IPS-15b (cell line): Measurements from ENCODE around the gene COL26A1.
"Not testable (repeated sequence)": the region's sequence is repeated elsewhere in the genome, so short reads cannot be mapped to it uniquely, and the experiment has no call there.

Source experiments
- H3K27me3 ChIP-seq: one replicate; pipeline ENCODE4 v1.6.1; 2013; ENCODE audit warnings: low read length; ENCODE audit not compliant: control insufficient read depth, insufficient read depth
- H3K36me3 ChIP-seq: one replicate; pipeline ENCODE4 v1.6.1; 2013; ENCODE audit warnings: low read length; ENCODE audit not compliant: control insufficient read depth, insufficient read depth
- H3K4me1 ChIP-seq: one replicate; pipeline ENCODE4 v1.6.1; 2013; ENCODE audit warnings: mild to moderate bottlenecking, low read length; ENCODE audit not compliant: control insufficient read depth, insufficient read depth
- H3K4me3 ChIP-seq: one replicate; pipeline ENCODE4 v1.5.1; 2013; ENCODE audit warnings: low read depth, low read length
- H3K9ac ChIP-seq: one replicate; pipeline ENCODE4 v1.6.1; 2013; ENCODE audit warnings: low read depth, mild to moderate bottlenecking, low read length
- H3K9me3 ChIP-seq: one replicate; pipeline ENCODE4 v1.6.1; 2013; ENCODE audit warnings: mild to moderate bottlenecking, low read length; ENCODE audit not compliant: control insufficient read depth, insufficient read depth

The COL26A1 gene

DNA sequence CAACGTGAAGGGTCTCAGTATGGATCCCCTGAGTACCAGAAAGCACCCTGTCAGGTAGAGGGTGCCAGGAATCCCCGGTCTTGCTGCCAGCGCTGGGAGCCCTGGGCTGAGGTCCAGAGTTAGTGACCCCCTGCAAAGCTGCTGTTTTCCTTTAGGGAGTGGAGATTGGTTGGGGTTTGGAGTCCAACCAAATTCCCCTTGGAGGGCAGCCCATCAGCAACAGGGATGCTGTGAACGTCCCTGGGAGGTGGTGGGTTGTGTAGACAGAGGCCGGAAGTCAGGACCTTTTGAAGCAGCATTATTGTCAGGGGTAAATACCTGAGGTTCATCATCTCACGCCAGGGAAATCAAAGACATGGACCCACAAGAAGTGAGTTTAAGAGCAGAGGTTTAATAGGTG lies 104.2 kb downstream of the COL26A1 start:
- Histone ChIP-seq H3K27me3 (no peaks in the 10 kb centered on the region), H3K9ac (no peak overlapping the region), H3K4me1 (peaks cover 7% of the 10 kb centered on the region), H3K9me3 (no peaks in the 10 kb centered on the region), H3K36me3 (no peaks in the 10 kb centered on the region), H3K4me3 (no peak overlapping the region)

DNA sequence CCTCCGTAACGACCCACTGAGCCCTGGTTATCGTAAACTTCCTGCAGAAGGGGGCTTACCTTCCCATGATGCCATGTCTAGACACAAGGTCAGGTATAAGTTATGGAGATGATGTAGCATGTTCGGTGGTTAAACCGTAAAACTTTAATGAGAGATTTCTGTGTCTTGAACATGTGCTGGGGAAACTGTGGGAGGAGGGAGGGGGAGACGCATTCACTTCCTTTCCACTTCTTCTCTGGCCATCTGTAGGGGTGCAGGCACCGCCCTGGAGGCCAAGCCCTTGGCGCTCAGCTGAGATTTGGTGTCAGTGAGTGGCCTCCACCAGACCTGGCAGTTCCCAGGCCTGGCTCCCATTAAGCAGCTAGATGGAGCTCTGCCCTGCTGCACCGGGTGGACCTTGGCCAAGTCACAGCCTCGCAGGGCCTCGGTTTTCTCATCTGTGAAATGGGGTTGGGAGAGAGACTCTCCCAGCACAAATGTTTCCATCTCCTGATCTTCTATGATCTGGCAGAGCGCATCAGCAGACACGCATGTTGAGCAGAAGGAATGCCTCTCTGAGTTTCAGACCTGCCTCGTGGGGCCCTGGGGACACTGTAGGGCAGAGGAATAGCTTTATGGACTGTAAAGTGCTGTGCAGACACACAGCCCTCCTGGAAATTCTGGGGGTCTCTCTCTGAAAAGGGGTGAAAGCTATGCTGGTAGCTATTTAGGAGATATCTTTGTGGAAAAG lies 106.0 kb downstream of the COL26A1 start:
- Histone ChIP-seq H3K9ac (no peak overlapping the region), H3K4me3 (no peak overlapping the region), H3K4me1 (peaks cover 7% of the 10 kb centered on the region)

DNA sequence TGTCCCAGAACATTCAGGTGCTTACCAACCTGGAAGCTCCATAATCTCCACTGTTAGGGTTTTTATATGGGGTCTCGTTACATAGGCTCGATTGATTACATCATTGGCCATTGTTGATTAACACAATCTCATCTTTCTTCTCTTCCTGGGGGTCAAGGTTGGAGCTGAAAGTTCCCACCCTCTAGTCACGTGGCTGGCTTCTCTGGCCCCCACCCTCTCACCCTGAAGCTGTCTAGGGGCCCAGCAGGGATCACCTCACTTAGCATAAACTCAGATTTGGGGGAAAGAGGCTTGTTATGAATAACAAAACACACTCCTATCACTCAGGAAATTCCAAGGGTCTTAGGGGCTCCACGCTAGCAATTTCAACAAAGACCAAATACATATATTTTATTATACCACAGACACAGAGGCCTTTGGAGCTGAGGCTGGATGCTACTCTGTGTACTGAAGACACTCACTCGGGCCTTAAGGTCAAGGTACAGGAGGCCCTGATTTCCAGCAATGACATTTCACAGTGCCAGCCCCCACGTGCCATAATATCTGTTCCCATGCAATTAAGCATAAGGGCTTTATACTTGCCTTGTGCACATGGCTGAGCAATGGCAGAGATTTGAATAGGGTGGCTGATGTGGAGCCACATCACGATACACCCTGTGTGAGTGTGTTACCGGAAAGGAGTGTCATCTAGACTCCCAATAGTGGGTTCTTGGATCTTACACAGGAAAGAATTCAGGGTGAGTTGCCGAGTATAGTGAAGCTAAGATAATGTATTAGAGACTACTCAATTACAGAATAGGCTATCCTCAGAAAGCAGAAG lies 108.2 kb downstream of the COL26A1 start:
- Histone ChIP-seq H3K9me3 (no peaks in the 10 kb centered on the region), H3K4me3 (no peak overlapping the region), H3K27me3 (no peaks in the 10 kb centered on the region), H3K36me3 (peaks cover 2% of the 10 kb centered on the region), H3K4me1 (peaks cover 7% of the 10 kb centered on the region), H3K9ac (no peak overlapping the region)

More for the DNA sequence above, 106.0 kb downstream of the COL26A1 start:
- Histone ChIP-seq H3K36me3 (peaks cover 2% of the 10 kb centered on the region), H3K27me3 (no peaks in the 10 kb centered on the region), H3K9me3 (no peaks in the 10 kb centered on the region)

DNA sequence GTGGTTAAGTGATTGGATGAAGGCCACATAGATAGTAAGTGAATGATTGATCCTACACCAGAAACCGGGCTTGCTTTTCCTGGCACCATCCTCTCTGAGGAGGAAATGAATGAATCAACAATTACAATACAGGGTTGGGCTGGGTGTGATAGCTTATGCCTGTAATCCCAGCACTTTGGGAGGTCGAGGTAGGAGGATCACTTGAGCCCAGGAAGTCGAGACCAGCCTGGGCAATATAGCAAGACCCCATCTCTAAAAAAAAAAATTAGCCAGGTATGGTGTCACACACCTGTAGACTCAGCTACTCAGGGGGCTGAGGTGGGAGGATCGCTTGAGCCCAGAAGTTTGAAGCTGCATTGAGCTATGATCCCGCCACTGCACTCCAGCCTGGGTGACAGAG lies 111.5 kb downstream of the COL26A1 start:
- Histone ChIP-seq H3K4me1 (peaks cover 7% of the 10 kb centered on the region), H3K27me3 (no peaks in the 10 kb centered on the region), H3K9ac (no peak overlapping the region), H3K4me3 (no peak overlapping the region), H3K9me3 (no peaks in the 10 kb centered on the region), H3K36me3 (peaks cover 2% of the 10 kb centered on the region)

DNA sequence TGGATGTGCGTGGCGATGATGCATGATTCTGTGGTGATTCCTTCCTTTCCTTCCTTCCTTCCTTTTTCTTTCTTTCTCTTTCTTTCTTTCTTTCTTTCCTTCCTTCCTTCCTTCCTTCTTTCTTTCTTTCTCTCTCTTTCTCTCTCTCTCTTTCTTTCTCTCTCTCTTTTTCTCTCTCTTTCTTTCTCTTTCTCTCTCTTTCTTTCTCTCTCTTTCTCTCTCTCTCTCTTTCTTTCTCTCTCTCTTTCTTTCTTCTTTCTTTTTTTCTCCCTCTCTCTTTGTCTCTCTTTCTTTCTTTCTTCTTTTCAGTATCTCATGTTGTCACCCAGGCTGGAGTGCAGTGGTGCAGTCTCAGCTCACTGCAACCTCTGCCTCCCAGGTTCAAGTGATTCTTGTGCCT lies 113.0 kb downstream of the COL26A1 start:
- not testable (repeated sequence) for H3K4me3 ChIP-seq, H3K9me3 ChIP-seq, H3K27me3 ChIP-seq, H3K4me1 ChIP-seq, H3K36me3 ChIP-seq, H3K9ac ChIP-seq

DNA sequence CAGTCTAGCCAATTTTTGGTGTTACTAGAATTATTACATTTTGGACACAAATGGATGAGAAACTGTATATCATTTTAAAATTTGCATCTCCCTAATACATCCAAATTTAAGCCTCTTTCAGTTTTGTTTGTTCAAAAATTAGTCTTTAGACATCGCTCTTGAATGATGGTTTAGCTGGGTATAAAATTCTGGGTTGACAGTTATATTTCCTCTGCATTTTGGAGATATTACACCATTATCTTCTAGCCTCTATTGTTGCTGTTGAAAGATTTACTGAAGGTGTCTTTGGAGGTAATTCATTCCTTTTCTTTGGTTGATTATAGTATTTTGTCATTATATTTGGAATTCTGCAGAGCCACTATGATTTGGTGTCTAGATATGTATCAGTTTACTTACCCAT lies 116.5 kb downstream of the COL26A1 start:
- no peaks in the 10 kb centered on the region for H3K27me3 ChIP-seq
- H3K9ac ChIP-seq: no peak overlapping the region
- H3K9me3 ChIP-seq: no peaks in the 10 kb centered on the region

DNA sequence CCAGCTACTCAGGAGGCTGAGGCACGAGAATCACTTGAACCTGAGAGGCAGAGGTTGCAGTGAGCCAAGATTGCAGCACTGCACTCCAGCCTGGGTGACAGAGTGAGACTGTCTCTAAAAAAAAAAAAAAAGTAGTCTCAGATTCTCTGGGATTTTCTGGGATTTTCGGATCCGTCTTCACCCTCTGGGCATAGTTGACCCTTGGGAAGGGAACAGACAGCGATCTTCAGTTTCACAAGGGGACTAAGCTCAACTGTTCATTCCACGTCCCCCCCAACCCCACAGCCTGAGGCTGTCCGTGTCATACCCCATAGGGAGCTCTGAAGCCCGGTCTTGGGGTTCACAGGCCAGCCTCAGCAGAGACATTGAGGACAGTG lies 123.4 kb downstream of the COL26A1 start:
- not testable (repeated sequence) for H3K36me3 ChIP-seq, H3K9me3 ChIP-seq, H3K27me3 ChIP-seq, H3K4me3 ChIP-seq
- peak overlapping the region; percentile 4 for H3K9ac ChIP-seq
- H3K4me1 ChIP-seq: peaks cover 11% of the 10 kb centered on the region

More for the DNA sequence above, 116.5 kb downstream of the COL26A1 start:
- H3K4me1 ChIP-seq: no peaks in the 10 kb centered on the region
- no peak overlapping the region for H3K4me3 ChIP-seq
- H3K36me3 ChIP-seq: no peaks in the 10 kb centered on the region

DNA sequence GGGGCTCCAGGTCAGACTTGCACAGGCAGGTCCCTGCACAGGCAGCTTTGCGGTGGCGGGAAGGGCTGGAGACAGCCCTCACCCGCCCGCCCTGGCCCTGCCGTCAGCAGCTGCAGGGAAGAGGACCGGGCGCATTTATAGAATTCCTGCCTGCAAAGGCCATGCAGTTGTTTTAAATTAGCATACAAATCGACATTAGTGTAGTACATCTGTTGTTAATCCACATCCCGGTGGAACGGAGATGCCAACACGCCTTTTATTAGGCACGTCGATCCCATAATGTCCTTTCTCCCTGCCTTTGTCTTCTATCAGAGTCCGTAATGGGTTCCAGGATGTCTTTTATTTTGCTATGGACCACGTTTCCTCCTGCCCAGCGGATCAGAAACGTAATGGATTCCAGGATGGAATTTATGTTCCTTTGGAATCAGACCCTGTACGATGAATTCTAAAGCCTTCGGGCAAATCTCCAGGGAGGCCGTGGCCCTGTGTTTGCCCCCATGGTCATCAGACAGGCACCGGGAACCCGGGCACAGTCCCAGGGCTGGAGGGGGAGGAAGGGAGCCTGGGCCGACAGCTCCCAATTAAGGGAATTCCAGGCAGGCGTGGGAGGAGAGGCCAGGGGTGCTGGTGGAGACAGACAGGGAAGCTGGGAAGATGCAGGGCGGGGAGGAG lies 123.9 kb downstream of the COL26A1 start:
- no peaks in the 10 kb centered on the region for H3K36me3 ChIP-seq
- peak overlapping the region; percentile 26 for H3K9ac ChIP-seq
- peaks cover 11% of the 10 kb centered on the region for H3K4me1 ChIP-seq
- H3K9me3 ChIP-seq: no peaks in the 10 kb centered on the region
- no peak overlapping the region for H3K4me3 ChIP-seq
- no peaks in the 10 kb centered on the region for H3K27me3 ChIP-seq

DNA sequence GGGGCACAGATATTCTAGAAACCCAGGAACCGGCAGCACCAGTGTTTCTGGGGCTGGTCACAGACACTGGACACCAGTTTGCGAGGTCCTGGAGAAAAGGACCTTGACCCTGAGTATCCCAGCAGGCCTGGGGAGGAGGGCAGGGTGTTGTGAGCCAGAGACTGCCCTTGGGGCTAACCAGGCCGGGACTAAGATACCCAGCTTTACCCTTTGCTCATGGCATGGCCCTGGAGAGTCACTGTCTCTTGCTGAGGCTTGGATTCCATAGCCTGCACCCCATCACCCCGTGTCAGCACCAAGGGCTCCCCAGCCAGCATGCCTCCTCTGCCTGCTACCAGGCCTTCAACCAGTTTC lies 124.4 kb downstream of the COL26A1 start:
- no peaks in the 10 kb centered on the region for H3K36me3 ChIP-seq
- peaks cover 11% of the 10 kb centered on the region for H3K4me1 ChIP-seq
- H3K4me3 ChIP-seq: no peak overlapping the region
- no peaks in the 10 kb centered on the region for H3K9me3 ChIP-seq
- H3K9ac ChIP-seq: no peak overlapping the region
- no peaks in the 10 kb centered on the region for H3K27me3 ChIP-seq

DNA sequence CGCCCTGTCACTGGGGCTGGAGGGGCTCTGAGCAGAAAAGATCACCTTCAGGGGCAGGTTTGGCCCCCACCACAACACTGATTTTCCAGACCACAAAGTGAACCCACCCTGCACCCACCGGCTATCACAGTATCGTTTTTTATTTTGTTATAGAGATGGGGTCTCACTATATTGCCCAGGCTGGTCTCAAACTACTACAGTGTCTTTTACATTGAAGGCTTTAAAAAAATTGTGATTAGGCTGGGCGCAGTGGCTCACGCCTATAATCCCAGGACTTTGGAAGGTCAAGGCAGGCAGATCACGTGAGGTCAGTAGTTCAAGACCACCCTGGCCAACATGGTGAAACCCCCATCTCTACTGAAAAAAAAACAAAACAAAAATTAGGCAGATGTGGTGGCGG lies 125.1 kb downstream of the COL26A1 start:
- peaks cover 11% of the 10 kb centered on the region for H3K4me1 ChIP-seq
- no peak overlapping the region for H3K4me3 ChIP-seq
- no peaks in the 10 kb centered on the region for H3K27me3 ChIP-seq
- H3K9ac ChIP-seq: no peak overlapping the region
- H3K36me3 ChIP-seq: no peaks in the 10 kb centered on the region
- no peaks in the 10 kb centered on the region for H3K9me3 ChIP-seq

DNA sequence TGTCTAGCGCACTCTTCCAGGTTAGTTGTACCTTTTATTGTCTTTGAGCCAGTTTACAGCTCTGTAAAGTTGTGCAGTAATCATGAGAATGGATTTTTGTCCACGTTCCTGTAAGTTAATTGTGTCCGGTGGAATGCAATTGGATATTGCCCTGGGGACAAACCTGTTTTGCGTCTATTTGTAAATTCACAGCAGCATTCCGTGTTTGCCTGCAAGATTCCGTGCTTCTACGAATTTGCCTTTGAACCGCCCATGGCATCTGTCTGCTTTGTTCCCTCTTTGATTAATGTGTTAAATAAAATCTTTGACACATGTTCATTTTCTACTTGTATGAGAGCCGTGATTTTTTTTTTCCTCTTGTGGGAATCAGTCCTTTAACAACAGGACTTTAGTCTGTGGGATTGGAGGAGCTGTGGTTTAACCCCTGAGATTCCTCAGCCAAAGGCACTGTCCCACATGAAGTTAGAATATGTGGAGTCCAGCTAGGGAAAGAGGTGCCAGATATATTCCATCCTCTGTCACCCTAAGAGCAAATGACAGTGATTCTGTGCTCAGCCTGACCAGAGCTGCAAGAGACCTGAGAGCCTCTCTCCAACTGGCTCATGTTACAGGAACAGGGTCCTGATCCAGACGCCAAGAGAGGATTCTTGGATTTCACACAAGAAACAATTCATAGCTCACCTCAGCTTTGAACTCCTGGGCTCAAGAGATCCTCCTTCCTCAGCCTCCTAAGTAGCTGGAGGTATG lies 126.3 kb downstream of the COL26A1 start:
- H3K9me3 ChIP-seq: no peaks in the 10 kb centered on the region
- H3K36me3 ChIP-seq: no peaks in the 10 kb centered on the region
- peaks cover 13% of the 10 kb centered on the region for H3K4me1 ChIP-seq
- no peak overlapping the region for H3K9ac ChIP-seq
- no peak overlapping the region for H3K4me3 ChIP-seq
- no peaks in the 10 kb centered on the region for H3K27me3 ChIP-seq
